Measurements from ENCODE around the gene CA10. TPM values are rescaled to one million over a fixed set of nuclear protein-coding genes. Genes with fewer than 3 reads are reported as not detected.

The CA10 gene
- total and polyA plus RNA-seq, 2 experiments from 2014 or later = 0.92 to 1.5 TPM

DNA sequence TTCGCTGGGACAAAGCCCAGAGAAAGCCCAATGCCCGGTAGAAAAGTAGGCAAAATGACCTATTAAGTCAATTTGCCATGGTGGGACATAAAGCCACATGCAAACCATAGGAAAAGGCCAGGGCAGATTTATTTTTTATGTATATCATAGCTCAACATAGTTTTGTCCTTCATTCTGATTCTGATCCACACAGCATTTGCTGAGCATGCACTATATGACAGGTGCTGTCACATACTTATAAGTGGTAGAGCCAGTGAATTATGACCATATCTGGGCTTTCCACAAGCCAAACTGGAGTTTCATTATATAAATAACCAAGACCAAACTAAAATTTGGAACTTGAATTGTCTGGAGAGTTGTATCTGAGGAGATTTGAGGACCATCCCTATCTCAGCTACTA, 74.3 kb downstream of the CA10 start:
- Histone ChIP-seq H4K20me1 (replicated peaks; ENCODE audit: insufficient read depth) (no peaks in the 10 kb centered on the region), H2AFZ (no peak overlapping the region), H3K79me2 (replicated peaks; ENCODE audit: insufficient read depth) (no peaks in the 10 kb centered on the region), H3K27ac (ENCODE audit: low read depth) (no peak overlapping the region), H3K36me3 (ENCODE audit: insufficient read depth) (no peaks in the 10 kb centered on the region), H3F3A (replicated peaks; ENCODE audit: low read depth) (no peaks in the 10 kb centered on the region), H3K9me2 (ENCODE audit: insufficient read depth) (no peaks in the 10 kb centered on the region), H3K4me1 (ENCODE audit: insufficient read depth) (no peaks in the 10 kb centered on the region), H3K27me3 (ENCODE audit: insufficient read depth) (no peaks in the 10 kb centered on the region), H3K4me2 (no peak overlapping the region), H3K4me3 (no peak overlapping the region)
- Mint-ChIP-seq H3K27me3 (ENCODE audit: insufficient read depth, low read depth, poor library complexity) (no peaks in the 10 kb centered on the region), H3K4me3 (no peak overlapping the region), H3K36me3 (ENCODE audit: low read depth) (no peaks in the 10 kb centered on the region), H3K27ac (no peak overlapping the region), H3K4me1 (no peaks in the 10 kb centered on the region; the same call in 2 of the 3 replicates), H3K9me3 (peaks cover 9% of the 10 kb centered on the region; the same call in 1 of the 3 replicates)
- DNase-seq (ENCODE audit: low spot score) (no peak), ATAC-seq (no peak)
- TF ChIP-seq EZH2 (IDR thresholded peaks at IDR 0.05; ENCODE audit: low read depth, unreplicated experiment) = no peak
- TF ChIP-seq, protein P1, sequence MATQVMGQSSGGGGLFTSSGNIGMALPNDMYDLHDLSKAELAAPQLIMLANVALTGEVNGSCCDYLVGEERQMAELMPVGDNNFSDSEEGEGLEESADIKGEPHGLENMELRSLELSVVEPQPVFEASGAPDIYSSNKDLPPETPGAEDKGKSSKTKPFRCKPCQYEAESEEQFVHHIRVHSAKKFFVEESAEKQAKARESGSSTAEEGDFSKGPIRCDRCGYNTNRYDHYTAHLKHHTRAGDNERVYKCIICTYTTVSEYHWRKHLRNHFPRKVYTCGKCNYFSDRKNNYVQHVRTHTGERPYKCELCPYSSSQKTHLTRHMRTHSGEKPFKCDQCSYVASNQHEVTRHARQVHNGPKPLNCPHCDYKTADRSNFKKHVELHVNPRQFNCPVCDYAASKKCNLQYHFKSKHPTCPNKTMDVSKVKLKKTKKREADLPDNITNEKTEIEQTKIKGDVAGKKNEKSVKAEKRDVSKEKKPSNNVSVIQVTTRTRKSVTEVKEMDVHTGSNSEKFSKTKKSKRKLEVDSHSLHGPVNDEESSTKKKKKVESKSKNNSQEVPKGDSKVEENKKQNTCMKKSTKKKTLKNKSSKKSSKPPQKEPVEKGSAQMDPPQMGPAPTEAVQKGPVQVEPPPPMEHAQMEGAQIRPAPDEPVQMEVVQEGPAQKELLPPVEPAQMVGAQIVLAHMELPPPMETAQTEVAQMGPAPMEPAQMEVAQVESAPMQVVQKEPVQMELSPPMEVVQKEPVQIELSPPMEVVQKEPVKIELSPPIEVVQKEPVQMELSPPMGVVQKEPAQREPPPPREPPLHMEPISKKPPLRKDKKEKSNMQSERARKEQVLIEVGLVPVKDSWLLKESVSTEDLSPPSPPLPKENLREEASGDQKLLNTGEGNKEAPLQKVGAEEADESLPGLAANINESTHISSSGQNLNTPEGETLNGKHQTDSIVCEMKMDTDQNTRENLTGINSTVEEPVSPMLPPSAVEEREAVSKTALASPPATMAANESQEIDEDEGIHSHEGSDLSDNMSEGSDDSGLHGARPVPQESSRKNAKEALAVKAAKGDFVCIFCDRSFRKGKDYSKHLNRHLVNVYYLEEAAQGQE (IDR thresholded peaks at IDR 0.05; ENCODE audit: unreplicated experiment) = no peak
- no peak for TF ChIP-seq EZH2phosphoT487 (IDR thresholded peaks at IDR 0.05; ENCODE audit: unreplicated experiment)
- TF ChIP-seq STAT1 (IDR thresholded peaks at IDR 0.05; ENCODE audit: unreplicated experiment) = no peak
- no peak for TF ChIP-seq CREB1 (CRISPR knock-in tag; IDR thresholded peaks at IDR 0.05; ENCODE audit: low read depth)
- TF ChIP-seq, protein P2, sequence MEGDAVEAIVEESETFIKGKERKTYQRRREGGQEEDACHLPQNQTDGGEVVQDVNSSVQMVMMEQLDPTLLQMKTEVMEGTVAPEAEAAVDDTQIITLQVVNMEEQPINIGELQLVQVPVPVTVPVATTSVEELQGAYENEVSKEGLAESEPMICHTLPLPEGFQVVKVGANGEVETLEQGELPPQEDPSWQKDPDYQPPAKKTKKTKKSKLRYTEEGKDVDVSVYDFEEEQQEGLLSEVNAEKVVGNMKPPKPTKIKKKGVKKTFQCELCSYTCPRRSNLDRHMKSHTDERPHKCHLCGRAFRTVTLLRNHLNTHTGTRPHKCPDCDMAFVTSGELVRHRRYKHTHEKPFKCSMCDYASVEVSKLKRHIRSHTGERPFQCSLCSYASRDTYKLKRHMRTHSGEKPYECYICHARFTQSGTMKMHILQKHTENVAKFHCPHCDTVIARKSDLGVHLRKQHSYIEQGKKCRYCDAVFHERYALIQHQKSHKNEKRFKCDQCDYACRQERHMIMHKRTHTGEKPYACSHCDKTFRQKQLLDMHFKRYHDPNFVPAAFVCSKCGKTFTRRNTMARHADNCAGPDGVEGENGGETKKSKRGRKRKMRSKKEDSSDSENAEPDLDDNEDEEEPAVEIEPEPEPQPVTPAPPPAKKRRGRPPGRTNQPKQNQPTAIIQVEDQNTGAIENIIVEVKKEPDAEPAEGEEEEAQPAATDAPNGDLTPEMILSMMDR (conservative IDR thresholded peaks at IDR 0.05; ENCODE audit: low read depth in 2 of 2) = no peak
- TF ChIP-seq, protein P3, sequence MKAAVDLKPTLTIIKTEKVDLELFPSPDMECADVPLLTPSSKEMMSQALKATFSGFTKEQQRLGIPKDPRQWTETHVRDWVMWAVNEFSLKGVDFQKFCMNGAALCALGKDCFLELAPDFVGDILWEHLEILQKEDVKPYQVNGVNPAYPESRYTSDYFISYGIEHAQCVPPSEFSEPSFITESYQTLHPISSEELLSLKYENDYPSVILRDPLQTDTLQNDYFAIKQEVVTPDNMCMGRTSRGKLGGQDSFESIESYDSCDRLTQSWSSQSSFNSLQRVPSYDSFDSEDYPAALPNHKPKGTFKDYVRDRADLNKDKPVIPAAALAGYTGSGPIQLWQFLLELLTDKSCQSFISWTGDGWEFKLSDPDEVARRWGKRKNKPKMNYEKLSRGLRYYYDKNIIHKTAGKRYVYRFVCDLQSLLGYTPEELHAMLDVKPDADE (IDR thresholded peaks at IDR 0.05) = no peak

DNA sequence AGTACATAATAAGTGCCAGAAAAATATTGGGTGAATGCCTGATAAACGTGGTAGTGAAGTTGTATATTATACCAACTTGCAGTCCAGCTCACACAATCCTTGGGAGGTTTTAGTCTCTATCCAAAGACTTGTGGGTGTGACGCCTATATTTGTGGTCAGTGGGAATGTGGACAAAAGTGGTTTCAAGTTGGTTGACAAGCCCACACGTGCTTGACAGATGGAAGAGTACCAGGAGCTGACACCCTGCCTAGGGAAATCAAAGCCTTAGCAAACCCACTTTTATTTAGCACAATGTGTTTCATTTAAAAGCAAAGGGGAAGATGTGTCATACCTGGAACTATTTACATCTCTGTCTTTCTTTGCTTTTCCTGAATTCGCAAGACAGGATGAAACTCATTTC, 79.0 kb downstream of the CA10 start:
- ATAC-seq = no peak
- Mint-ChIP-seq H3K27me3 (ENCODE audit: insufficient read depth, low read depth, poor library complexity) (no peaks in the 10 kb centered on the region), H3K9me3 (peaks cover 9% of the 10 kb centered on the region; the same call in 1 of the 3 replicates)
- TF ChIP-seq EZH2phosphoT487 (IDR thresholded peaks at IDR 0.05; ENCODE audit: unreplicated experiment) (no peak), CREB1 (CRISPR knock-in tag; IDR thresholded peaks at IDR 0.05; ENCODE audit: low read depth) (no peak), ZNF114 (CRISPR knock-in tag; IDR thresholded peaks at IDR 0.05) (no peak), NANOG (IDR thresholded peaks at IDR 0.05; ENCODE audit: borderline replicate concordance) (no peak), ZNF331 (CRISPR knock-in tag; IDR thresholded peaks at IDR 0.05; ENCODE audit: low read depth) (no peak), POLR2AphosphoS5 (IDR thresholded peaks at IDR 0.05; ENCODE audit: low read depth) (no peak), JUNB (IDR thresholded peaks at IDR 0.05; ENCODE audit: unreplicated experiment) (no peak), STAT1 (IDR thresholded peaks at IDR 0.05; ENCODE audit: unreplicated experiment) (no peak), EZH2 (IDR thresholded peaks at IDR 0.05; ENCODE audit: low read depth, unreplicated experiment) (no peak)
- TF ChIP-seq, protein P1 (IDR thresholded peaks at IDR 0.05; ENCODE audit: unreplicated experiment) = no peak
- TF ChIP-seq, protein P2 (conservative IDR thresholded peaks at IDR 0.05; ENCODE audit: low read depth in 2 of 2) = no peak

More for the DNA sequence above, 79.0 kb downstream of the CA10 start:
- Histone ChIP-seq H2AFZ (no peak overlapping the region), H3K4me1 (ENCODE audit: insufficient read depth) (no peaks in the 10 kb centered on the region), H3K36me3 (ENCODE audit: insufficient read depth) (no peaks in the 10 kb centered on the region), H4K20me1 (replicated peaks; ENCODE audit: insufficient read depth) (no peaks in the 10 kb centered on the region), H3K27me3 (ENCODE audit: insufficient read depth) (no peaks in the 10 kb centered on the region), H3K27ac (ENCODE audit: low read depth) (no peak overlapping the region), H3F3A (replicated peaks; ENCODE audit: low read depth) (no peaks in the 10 kb centered on the region), H3K4me3 (no peak overlapping the region), H3K4me2 (no peak overlapping the region), H3K79me2 (replicated peaks; ENCODE audit: insufficient read depth) (no peaks in the 10 kb centered on the region), H3K9me2 (ENCODE audit: insufficient read depth) (no peaks in the 10 kb centered on the region)
- no peak for DNase-seq (ENCODE audit: low spot score)
- H3K36me3 Mint-ChIP-seq (ENCODE audit: low read depth) = no peaks in the 10 kb centered on the region
- no peaks in the 10 kb centered on the region for H3K4me1 Mint-ChIP-seq
- no peak overlapping the region for H3K27ac Mint-ChIP-seq
- no peak overlapping the region for H3K4me3 Mint-ChIP-seq

Measured in GM23338 (cell line).